NK-92 treated with Interleukin-12 subunit alpha and Interleukin-12 subunit beta, amount 100 ng/mL, for 24 hours (cell line): Measurements from ENCODE around the gene TMTC4.
"Not testable (repeated sequence)": the region's sequence is repeated elsewhere in the genome, so short reads cannot be mapped to it uniquely, and the experiment has no call there.

Experiments used
- DNase-seq: peaks from one replicate; lab custom pipeline; 2025; lab: John Stamatoyannopoulos, UW

Gene TMTC4

DNA sequence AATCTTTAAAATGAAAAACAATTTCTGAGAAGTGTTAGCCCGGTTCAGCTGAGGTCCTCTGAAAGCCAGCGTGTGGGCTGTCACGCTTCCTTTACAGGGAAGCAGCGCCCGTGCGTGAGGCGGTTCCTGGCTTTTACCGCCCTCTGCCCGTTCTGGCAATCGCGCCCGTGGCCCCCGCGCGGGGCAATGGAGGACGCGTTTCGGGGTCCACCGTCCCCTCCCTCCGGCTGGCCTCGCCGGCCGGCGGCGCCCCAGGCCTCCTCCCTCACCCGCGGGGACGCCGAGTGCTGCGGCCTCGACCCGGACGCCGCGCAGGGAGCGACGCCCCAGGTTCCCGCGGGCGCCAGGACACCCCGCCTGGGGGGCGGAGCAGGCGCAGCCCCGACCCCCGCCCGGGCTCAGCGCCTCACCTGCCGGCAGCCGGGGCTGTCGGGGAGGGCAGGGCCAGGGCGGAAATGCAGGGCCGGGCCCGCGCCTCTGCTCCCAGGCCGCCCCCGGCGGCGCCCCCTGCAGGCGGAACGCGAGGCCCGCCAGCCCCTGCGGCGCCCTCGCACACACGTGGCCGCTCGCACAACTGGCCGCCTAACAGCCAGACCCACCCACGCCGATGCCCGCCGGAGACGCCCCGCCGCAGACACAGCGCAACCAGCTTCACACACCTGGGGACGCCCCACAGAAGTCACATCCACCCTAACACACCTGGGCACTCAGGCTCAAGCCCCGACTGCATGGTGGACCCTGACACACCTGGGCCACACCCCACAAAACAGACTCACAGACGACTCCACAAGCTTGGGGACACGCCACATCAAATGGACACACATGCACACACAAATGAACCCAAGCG, 86.0 kb downstream of the TMTC4 start, which contains the start of gene GGACT:
Gene GGACT, minus strand, starts transcription at position 459 of the 847 bp plus-strand sequence. CDS start 56,198 bp downstream, outside the sequence.
- peak; percentile 64 for DNase-seq

DNA sequence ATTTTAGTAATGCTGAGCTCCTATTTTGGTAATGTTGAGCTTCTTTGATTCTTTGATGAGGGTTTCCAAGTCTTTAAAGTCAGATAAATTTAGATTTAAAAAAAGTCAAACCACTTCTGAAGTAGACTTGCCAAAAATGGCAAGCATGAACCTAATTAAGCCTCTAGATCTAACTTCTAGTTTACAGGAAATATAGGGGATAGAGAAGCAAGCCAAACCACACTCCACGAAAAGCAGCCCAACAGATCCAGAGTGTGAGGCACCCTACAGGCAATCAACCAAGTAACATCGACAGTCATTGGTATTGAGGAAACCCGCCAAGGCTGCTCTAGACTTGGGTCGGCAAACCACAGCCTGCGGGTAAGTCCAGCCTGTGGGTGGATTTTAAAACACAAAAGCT, 89.7 kb downstream of the TMTC4 start:
- no peak for DNase-seq

GRCh38 chr13:100581504-100581903, 93.1 kb downstream of the TMTC4 start:
- no peak for DNase-seq

DNA sequence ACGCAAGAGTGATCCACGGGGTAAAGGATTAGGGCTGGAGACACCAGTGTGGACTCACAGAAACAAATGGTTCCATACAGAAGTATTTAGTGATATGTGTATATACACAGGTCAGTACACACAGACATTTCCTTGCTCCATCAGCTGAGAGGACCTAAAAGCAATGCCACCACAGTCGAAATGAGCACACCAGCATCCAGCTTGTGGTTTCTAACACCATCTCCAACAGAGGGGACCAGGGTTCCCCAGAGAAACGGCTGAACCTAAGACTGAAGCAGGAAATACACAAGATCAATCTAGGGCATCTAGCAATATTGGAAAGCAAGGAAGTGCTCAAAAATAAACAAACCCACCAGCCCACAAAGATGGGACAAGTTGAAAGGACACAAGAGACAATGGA, 93.6 kb downstream of the TMTC4 start:
- DNase-seq = no peak

GRCh38 chr13:100580045-100580444, 94.5 kb downstream of the TMTC4 start:
- no peak for DNase-seq

- not testable (repeated sequence) for DNase-seq
These were observed 97.4 kb downstream of the TMTC4 start for GRCh38 chr13:100577239-100577638.

GRCh38 chr13:100573121-100573520, 101.5 kb downstream of the TMTC4 start:
- peak; percentile 46 for DNase-seq

DNA sequence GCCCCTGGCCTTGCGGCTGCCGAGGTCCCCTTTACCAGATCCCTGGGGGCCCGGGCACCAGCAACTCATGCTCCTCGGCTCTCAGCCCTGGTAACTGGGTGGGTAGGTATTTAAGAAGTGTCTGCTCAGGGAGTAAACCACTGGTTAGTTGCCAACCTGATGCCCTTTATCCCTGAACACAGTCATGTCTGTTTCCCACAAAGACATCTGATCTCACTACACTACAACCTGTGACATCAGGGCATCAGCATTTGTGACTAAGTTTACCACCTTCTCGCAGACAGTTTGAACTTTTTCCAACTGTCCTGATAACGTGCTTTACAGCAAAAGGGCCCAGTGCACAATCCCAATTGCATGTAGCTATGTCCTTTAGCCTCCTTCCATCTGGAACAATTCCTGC, 108.1 kb downstream of the TMTC4 start:
- no peak for DNase-seq

GRCh38 chr13:100565286-100565685, 109.3 kb downstream of the TMTC4 start:
- DNase-seq = peak; percentile 14

DNA sequence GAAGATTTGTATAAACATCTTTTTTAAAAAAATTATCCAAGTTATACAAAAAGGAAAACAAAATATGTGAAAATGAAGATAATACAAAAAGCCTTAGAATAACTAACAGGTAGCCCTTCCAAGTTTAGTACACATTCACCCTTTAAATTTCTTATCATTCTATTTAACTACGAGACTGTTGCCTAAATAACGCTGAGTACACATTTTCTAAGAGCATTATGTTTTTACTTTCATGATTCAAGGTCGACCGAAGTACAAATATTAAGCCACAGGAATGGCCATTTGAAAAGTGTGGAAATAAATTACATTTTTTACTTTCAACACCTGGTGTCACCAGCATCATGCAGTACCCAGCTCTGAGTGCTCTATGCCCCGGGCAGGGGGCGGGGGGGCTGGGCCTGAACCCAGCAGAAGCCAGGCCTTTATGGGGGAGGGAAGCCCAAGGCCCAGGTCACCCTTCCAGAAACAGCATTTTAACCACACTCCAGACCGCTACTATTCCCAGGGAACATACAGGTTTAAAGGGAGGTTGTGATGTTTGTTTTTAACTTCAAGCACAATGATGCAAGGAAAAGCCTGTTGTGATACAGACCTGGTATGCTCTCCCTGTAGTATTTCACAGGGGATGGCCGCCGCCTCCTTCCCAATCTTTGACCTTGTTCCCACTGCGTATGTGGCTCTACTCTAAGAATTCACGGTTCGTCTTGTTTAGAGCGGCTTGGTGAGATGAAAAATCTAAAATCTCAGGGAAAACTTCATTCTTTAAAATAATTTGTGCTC, 110.0 kb downstream of the TMTC4 start:
- no peak for DNase-seq

DNA sequence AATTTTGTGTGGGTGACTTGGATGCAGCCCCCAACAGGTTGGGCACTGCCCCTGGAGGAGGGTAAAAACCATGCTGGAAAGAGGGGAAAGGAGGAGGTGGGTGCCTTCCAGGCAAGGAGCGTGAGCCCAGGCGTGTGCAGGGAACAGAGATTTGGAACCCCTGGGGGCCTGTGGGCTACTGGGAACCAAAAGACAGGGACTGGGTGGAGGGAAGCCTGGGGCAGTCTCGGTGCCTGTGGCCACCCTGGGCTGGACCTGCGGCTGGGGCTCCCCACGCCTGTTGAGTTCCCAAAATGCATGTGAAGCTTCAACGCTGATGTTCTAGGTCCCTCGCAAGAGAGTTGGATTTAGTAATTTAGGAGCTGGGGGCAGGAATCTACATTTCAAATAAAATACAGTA, 110.8 kb downstream of the TMTC4 start:
- DNase-seq = no peak

- no peak for DNase-seq
These were observed 112.9 kb downstream of the TMTC4 start for GRCh38 chr13:100561599-100562204.

DNA sequence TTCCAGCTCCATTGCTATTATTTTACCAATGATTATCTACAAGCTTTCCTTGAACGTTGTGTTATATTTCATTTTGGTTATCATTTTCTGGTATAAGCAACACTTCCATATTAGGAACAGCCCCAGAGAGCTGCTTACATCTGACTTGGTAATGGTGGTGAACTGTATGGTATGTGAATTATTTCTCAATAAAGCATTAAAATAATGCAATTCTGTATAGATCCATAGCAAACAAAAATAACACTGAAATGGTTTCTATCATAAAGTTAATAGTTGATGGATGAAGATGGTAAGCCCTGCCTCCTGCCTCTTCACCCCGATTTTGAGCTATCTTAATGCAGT, 113.5 kb downstream of the TMTC4 start:
- no peak for DNase-seq

GRCh38 chr13:100560498-100561157, 114.0 kb downstream of the TMTC4 start:
- no peak for DNase-seq

GRCh38 chr13:100559886-100560285, 114.7 kb downstream of the TMTC4 start:
- no peak for DNase-seq
